GM12878 (cell line): ENCODE results near the gene RSPRY1. TPM values are rescaled to one million over a fixed set of nuclear protein-coding genes. Genes with fewer than 3 reads are reported as not detected.
A peak's percentile ranks its signal among the peaks of the same experiment; 100 is the strongest.

ENCODE experiments used
- ATAC-seq: fragments of 200-7000 bp; cut with Tn5 transposase; 3 replicates; pipeline ENCODE4 v1.9.1; 2020; ENCODE audit warnings: mild to moderate bottlenecking, moderate library complexity
- BruUV-seq: library from RNA; stranded (reverse); fragments of 400-500 nt; replicated peaks from 2 replicates; lab custom pipeline; 2021; lab: Mats Ljungman, UMichigan
- CTCF ChIA-PET: fragments of 300-600 bp; sonication (Branson Sonifier 250); formaldehyde crosslinking; extraction: SDS; loops from one replicate; lab custom pipeline; 2021; ENCODE audit warnings: inconsistent platforms; lab: Yijun Ruan, JAX
- POLR2A ChIA-PET: fragments of 350-600 bp; formaldehyde crosslinking; extraction: SDS; loops from one replicate; lab custom pipeline; 2021; ENCODE audit warnings: inconsistent platforms; lab: Charles Lee
- RAD21 ChIA-PET: fragments of 300-600 bp; sonication (Branson Sonifier 250); formaldehyde crosslinking; loops from one replicate; lab custom pipeline; 2023; ENCODE audit warnings: antibody characterized with exemption; ENCODE audit not compliant: unreplicated experiment; lab: Charles Lee
- SMC1A ChIA-PET: fragments of 300-600 bp; sonication (Branson Sonifier 250); formaldehyde crosslinking; loops from one replicate; lab custom pipeline; 2023; ENCODE audit not compliant: unreplicated experiment, uncharacterized antibody; lab: Charles Lee
- DNase-seq: peaks from one replicate; pipeline ENCODE4 v3.0.0-alpha.2; 2011; ENCODE audit warnings: low read depth, low spot score
- FAIRE-seq: peaks from 3 replicates; lab custom pipeline; 2011; peaks lifted over from hg19 to GRCh38; lab: Jason Lieb, UNC
- H2AFZ ChIP-seq: 2 replicates; pipeline ENCODE4 v1.6.0; 2011; ENCODE audit warnings: low read depth, low read length, control low read depth; ENCODE audit not compliant: control insufficient read depth
- H3K27ac ChIP-seq: 2 replicates; pipeline ENCODE4 v1.5.1; 2011; ENCODE audit warnings: control low read depth; ENCODE audit not compliant: control insufficient read depth, insufficient read depth
- H3K27me3 ChIP-seq, 2 experiments: replicated peaks in 1 of 2; 2 replicates each; pipeline versions ENCODE4 v1.6.0 to v1.6.1; 2011; ENCODE audit warnings: low read length in 1 of 2; ENCODE audit not compliant: control insufficient read depth in 2 of 2, insufficient read depth in 2 of 2
- H3K36me3 ChIP-seq, 2 experiments: 2 replicates each; pipeline ENCODE4 v1.5.1; 2011; ENCODE audit warnings: low read length in 1 of 2; ENCODE audit not compliant: control insufficient read depth in 2 of 2, insufficient read depth in 2 of 2
- H3K4me1 ChIP-seq: 2 replicates; pipeline ENCODE4 v1.6.1; 2011; ENCODE audit warnings: mild to moderate bottlenecking, low read length, moderate library complexity, mixed read lengths; ENCODE audit not compliant: control insufficient read depth, insufficient read depth
- H3K4me2 ChIP-seq: 2 replicates; pipeline ENCODE4 v1.6.0; 2011; ENCODE audit warnings: control low read depth; ENCODE audit not compliant: control insufficient read depth, insufficient read depth
- H3K4me3 ChIP-seq: fragments of 200-600 bp; sonication (generic); 2 replicates; pipeline ENCODE4 v1.5.1; 2016
- H3K79me2 ChIP-seq: 2 replicates; pipeline ENCODE4 v1.6.0; 2011; ENCODE audit warnings: low read length; ENCODE audit not compliant: control insufficient read depth, insufficient read depth
- H3K9ac ChIP-seq: 2 replicates; pipeline ENCODE4 v1.8.0; 2011; ENCODE audit warnings: low read length, control low read depth, mixed read lengths; ENCODE audit not compliant: control insufficient read depth, insufficient read depth
- H3K9me3 ChIP-seq: replicated peaks from 3 replicates; pipeline ENCODE4 v1.5.1; 2011; ENCODE audit warnings: mild to moderate bottlenecking, low read length; ENCODE audit not compliant: control insufficient read depth, insufficient read depth
- H4K20me1 ChIP-seq: 2 replicates; pipeline ENCODE4 v1.6.0; 2011; ENCODE audit not compliant: control insufficient read depth, insufficient read depth
- BHLHE40 ChIP-seq, 2 experiments: fragments of 450-650 bp in 1 of 2; IDR thresholded peaks; 2 replicates each; pipeline ENCODE4 v1.6.1; 2011 to 2017; ENCODE audit warnings: low read depth in 2 of 2, borderline replicate concordance in 1 of 2, improper control_type of control experiment in 1 of 2, low read length in 1 of 2, mild to moderate bottlenecking in 1 of 2
- CHD2 ChIP-seq: IDR thresholded peaks from 2 replicates; pipeline ENCODE4 v1.6.1; 2011; ENCODE audit warnings: low read depth, low read length, improper control_type of control experiment, borderline replicate concordance
- EED ChIP-seq: sonication (generic); IDR thresholded peaks from 2 replicates; pipeline ENCODE4 v1.6.1; 2016; ENCODE audit warnings: antibody characterized with exemption, low read depth
- MYB ChIP-seq: fragments of 150-350 bp; IDR thresholded peaks from 2 replicates; pipeline ENCODE4 v1.6.1; 2014; ENCODE audit warnings: mild to moderate bottlenecking, low read depth, low read length, borderline replicate concordance
- RAD21 ChIP-seq: IDR thresholded peaks from 2 replicates; pipeline ENCODE4 v1.6.1; 2011; ENCODE audit warnings: mild to moderate bottlenecking, low read depth, low read length, moderate library complexity; ENCODE audit not compliant: insufficient read depth
- RAD51 ChIP-seq: fragments of 450-650 bp; IDR thresholded peaks from 2 replicates; pipeline ENCODE4 v1.6.1; 2016; ENCODE audit warnings: moderate library complexity, mild to moderate bottlenecking, inconsistent platforms
- ZNF274 ChIP-seq: IDR thresholded peaks from one replicate; pipeline ENCODE4 v1.8.0; 2011; ENCODE audit not compliant: insufficient read length, insufficient read depth
- WGBS: methylation state at CpG from one replicate; pipeline ENCODE4 v1.1.6; 2016; ENCODE audit warnings: low lambda C conversion rate; ENCODE audit not compliant: insufficient replicate concordance, insufficient coverage; ENCODE audit errors: missing lambda C conversion rate; 5-methylcytosine and 5-hydroxymethylcytosine counted together
- in situ Hi-C: fragments of 300-500 bp; cut with MboI; formaldehyde crosslinking; loops from 9 replicates; pipeline ENCODE4 v1.14.3; 2018; ENCODE audit warnings: mixed read lengths
- intact Hi-C: fragments of 100-400 bp; cut with micrococcal nuclease; formaldehyde crosslinking; loops from one replicate; pipeline ENCODE4 v1.14.2; 2022; ENCODE audit not compliant: unreplicated experiment
- polyA plus RNA-seq, 11 experiments: library from polyadenylated mRNA; depleted of rRNA in 4 of 11; unstranded in 6 of 11; stranded (reverse) in 5 of 11; fragments of >200 nt; fragmentation: Nextera tagmentation in 4 of 11; fragmentation: Illumina TruSeq in 1 of 11; extraction: Ambion mirVana in 4 of 11; extraction: Trizol in 1 of 11; gene quantifications; 1 replicate in 1 of 11; 2 replicates in 10 of 11; pipeline versions ENCODE4 v1.2.1 to v1.2.3, GENCODE V29; 2011 to 2016; ENCODE audit warnings: inconsistent platforms in 2 of 11, missing spikeins in 2 of 11, low read depth in 1 of 11
- total RNA-seq, 4 experiments: library from RNA; depleted of rRNA in 3 of 4; stranded (reverse); fragments of >200 nt in 3 of 4; fragmentation: Illumina TruSeq in 1 of 4; extraction: Trizol in 1 of 4; gene quantifications; 2 replicates each; pipeline versions ENCODE4 v1.2.1 to v1.2.3, GENCODE V29; 2013 to 2021
- TF ChIP-seq, protein P1 (sequence below): IDR thresholded peaks from 2 replicates; pipeline ENCODE4 v1.6.1; 2011; ENCODE audit warnings: low read depth, mild to moderate bottlenecking, low read length, moderate library complexity, borderline replicate concordance; ENCODE audit errors: extremely low read depth
- TF ChIP-seq, protein P2 (sequence below): IDR thresholded peaks from 2 replicates; pipeline ENCODE4 v1.6.1; 2012; ENCODE audit warnings: low read length, inconsistent platforms
- TF ChIP-seq, protein P3 (sequence below): fragments of 450-650 bp; conservative IDR thresholded peaks from 2 replicates; pipeline ENCODE4 v1.6.1; 2017; ENCODE audit warnings: mild to moderate bottlenecking, moderate library complexity
- TF ChIP-seq, protein P4 (sequence below): fragments of 450-650 bp; IDR thresholded peaks from 2 replicates; pipeline ENCODE4 v1.6.1; 2017; ENCODE audit warnings: antibody characterized with exemption, mild to moderate bottlenecking, moderate library complexity
- TF ChIP-seq, protein P5 (sequence below): fragments of 450-650 bp; IDR thresholded peaks from 2 replicates; pipeline ENCODE4 v1.6.1; 2017; ENCODE audit warnings: low read depth, mild to moderate bottlenecking, moderate library complexity

The RSPRY1 gene
- total and polyA plus RNA-seq, 10 of the 15 experiments (the other 5 are each of a cell fraction or from before 2014, with no cell fraction given): 18.5 to 57.0 (median 41.2) TPM

DNA sequence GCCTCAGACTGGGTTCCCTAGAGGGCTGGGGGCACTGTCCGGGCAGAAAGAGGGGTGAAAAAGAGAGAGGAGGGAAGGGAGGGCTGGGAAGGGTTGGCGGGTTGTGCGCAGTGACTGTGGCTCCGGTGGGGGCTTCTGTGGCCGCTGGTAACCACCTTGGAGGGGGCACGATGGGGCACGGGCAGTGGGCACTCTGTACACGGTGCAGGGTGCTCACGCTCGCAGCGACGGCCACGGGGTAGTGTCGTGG is 97.8 kb downstream of the RSPRY1 start:
- DNase-seq (no peak), FAIRE-seq (no peak), ATAC-seq (no peak)
- Histone ChIP-seq H3K36me3 (no peaks in the 10 kb centered on the region), H3K4me2 (peak overlapping the region; percentile 80)
- intact Hi-C loops: loop anchor here (2.0 kb wide), 1 partner anchor 39 kb away; the partner anchor contains the start of gene ARL2BP
- TF ChIP-seq, protein P1, sequence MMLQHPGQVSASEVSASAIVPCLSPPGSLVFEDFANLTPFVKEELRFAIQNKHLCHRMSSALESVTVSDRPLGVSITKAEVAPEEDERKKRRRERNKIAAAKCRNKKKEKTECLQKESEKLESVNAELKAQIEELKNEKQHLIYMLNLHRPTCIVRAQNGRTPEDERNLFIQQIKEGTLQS: no peak
- TF ChIP-seq, protein P2, sequence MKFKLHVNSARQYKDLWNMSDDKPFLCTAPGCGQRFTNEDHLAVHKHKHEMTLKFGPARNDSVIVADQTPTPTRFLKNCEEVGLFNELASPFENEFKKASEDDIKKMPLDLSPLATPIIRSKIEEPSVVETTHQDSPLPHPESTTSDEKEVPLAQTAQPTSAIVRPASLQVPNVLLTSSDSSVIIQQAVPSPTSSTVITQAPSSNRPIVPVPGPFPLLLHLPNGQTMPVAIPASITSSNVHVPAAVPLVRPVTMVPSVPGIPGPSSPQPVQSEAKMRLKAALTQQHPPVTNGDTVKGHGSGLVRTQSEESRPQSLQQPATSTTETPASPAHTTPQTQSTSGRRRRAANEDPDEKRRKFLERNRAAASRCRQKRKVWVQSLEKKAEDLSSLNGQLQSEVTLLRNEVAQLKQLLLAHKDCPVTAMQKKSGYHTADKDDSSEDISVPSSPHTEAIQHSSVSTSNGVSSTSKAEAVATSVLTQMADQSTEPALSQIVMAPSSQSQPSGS: no peak
- TF ChIP-seq, protein P3, sequence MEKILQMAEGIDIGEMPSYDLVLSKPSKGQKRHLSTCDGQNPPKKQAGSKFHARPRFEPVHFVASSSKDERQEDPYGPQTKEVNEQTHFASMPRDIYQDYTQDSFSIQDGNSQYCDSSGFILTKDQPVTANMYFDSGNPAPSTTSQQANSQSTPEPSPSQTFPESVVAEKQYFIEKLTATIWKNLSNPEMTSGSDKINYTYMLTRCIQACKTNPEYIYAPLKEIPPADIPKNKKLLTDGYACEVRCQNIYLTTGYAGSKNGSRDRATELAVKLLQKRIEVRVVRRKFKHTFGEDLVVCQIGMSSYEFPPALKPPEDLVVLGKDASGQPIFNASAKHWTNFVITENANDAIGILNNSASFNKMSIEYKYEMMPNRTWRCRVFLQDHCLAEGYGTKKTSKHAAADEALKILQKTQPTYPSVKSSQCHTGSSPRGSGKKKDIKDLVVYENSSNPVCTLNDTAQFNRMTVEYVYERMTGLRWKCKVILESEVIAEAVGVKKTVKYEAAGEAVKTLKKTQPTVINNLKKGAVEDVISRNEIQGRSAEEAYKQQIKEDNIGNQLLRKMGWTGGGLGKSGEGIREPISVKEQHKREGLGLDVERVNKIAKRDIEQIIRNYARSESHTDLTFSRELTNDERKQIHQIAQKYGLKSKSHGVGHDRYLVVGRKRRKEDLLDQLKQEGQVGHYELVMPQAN: no peak
- TF ChIP-seq RAD51 (no peak), EED (no peak), RAD21 (no peak), CHD2 (no peak), ZNF274 (no peak), MYB (no peak), BHLHE40 (IDR thresholded peaks at IDR 0.05; ENCODE audit: borderline replicate concordance in 1 of 2, low read depth in 2 of 2, low read length in 1 of 2) (no peak)
- TF ChIP-seq, protein P4, sequence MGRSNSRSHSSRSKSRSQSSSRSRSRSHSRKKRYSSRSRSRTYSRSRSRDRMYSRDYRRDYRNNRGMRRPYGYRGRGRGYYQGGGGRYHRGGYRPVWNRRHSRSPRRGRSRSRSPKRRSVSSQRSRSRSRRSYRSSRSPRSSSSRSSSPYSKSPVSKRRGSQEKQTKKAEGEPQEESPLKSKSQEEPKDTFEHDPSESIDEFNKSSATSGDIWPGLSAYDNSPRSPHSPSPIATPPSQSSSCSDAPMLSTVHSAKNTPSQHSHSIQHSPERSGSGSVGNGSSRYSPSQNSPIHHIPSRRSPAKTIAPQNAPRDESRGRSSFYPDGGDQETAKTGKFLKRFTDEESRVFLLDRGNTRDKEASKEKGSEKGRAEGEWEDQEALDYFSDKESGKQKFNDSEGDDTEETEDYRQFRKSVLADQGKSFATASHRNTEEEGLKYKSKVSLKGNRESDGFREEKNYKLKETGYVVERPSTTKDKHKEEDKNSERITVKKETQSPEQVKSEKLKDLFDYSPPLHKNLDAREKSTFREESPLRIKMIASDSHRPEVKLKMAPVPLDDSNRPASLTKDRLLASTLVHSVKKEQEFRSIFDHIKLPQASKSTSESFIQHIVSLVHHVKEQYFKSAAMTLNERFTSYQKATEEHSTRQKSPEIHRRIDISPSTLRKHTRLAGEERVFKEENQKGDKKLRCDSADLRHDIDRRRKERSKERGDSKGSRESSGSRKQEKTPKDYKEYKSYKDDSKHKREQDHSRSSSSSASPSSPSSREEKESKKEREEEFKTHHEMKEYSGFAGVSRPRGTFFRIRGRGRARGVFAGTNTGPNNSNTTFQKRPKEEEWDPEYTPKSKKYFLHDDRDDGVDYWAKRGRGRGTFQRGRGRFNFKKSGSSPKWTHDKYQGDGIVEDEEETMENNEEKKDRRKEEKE: no peak
- TF ChIP-seq, protein P5, sequence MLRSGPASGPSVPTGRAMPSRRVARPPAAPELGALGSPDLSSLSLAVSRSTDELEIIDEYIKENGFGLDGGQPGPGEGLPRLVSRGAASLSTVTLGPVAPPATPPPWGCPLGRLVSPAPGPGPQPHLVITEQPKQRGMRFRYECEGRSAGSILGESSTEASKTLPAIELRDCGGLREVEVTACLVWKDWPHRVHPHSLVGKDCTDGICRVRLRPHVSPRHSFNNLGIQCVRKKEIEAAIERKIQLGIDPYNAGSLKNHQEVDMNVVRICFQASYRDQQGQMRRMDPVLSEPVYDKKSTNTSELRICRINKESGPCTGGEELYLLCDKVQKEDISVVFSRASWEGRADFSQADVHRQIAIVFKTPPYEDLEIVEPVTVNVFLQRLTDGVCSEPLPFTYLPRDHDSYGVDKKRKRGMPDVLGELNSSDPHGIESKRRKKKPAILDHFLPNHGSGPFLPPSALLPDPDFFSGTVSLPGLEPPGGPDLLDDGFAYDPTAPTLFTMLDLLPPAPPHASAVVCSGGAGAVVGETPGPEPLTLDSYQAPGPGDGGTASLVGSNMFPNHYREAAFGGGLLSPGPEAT: no peak
- TF ChIP-seq, all 136 proteins: peak for 0
- SMC1A ChIA-PET: no interaction called here
- CTCF ChIA-PET: interaction anchor here (1.2 kb wide), 1 partner anchor 193 kb away, joined by 3 read pairs; no protein-coding TSS in a partner anchor
- Histone ChIP-seq H3K9ac (no peak overlapping the region), H3K4me1 (peaks cover 6% of the 10 kb centered on the region), H3K9me3 (no peaks in the 10 kb centered on the region), H4K20me1 (no peaks in the 10 kb centered on the region), H3K27me3 (peaks cover 2 to 8% of the 10 kb centered on the region in 2 experiments; a peak in 2 of 4 replicates), H3K4me3 (no peak overlapping the region), H3K79me2 (no peaks in the 10 kb centered on the region), H3K27ac (no peak overlapping the region), H2AFZ (no peak overlapping the region)
- RAD21 ChIA-PET: no interaction called here
- POLR2A ChIA-PET: no interaction called here
- BruUV-seq: no TSS peak
- in situ Hi-C loops: no loop called here
- WGBS: 40% methylated on average over 14 of the region's 14 CpGs
